IPS-20b (cell line): ENCODE measurements around the gene TRIM50.
"Not testable (repeated sequence)": the region's sequence is repeated elsewhere in the genome, so short reads cannot be mapped to it uniquely, and the experiment has no call there.

Experiments used
- H3K27ac ChIP-seq: one replicate; pipeline ENCODE4 v1.5.1; 2013; ENCODE audit warnings: low read length
- H3K27me3 ChIP-seq: 2 replicates; pipeline ENCODE4 v1.6.1; 2013; ENCODE audit warnings: mild to moderate bottlenecking, low read length, inconsistent platforms; ENCODE audit not compliant: insufficient read depth
- H3K36me3 ChIP-seq: 2 replicates; pipeline ENCODE4 v1.6.1; 2013; ENCODE audit warnings: low read depth, mild to moderate bottlenecking, inconsistent platforms, low read length, moderate library complexity; ENCODE audit not compliant: insufficient read depth
- H3K4me1 ChIP-seq: 2 replicates; pipeline ENCODE4 v1.6.1; 2013; ENCODE audit warnings: mild to moderate bottlenecking, control low read depth, inconsistent platforms, low read length, moderate library complexity; ENCODE audit not compliant: insufficient read depth
- H3K4me3 ChIP-seq: 2 replicates; pipeline ENCODE4 v1.5.1; 2013; ENCODE audit warnings: mild to moderate bottlenecking, low read length, inconsistent platforms
- H3K9ac ChIP-seq: 2 replicates; pipeline ENCODE4 v1.6.1; 2013; ENCODE audit warnings: low read depth, mild to moderate bottlenecking, inconsistent platforms, low read length, moderate library complexity
- H3K9me3 ChIP-seq: 2 replicates; pipeline ENCODE4 v1.6.1; 2013; ENCODE audit warnings: mild to moderate bottlenecking, low read depth, low read length, inconsistent platforms; ENCODE audit not compliant: insufficient read depth

Gene TRIM50

GRCh38 chr7:73325424-73325823 is 2.5 kb downstream of the TRIM50 start:
- H3K27ac ChIP-seq, H3K4me3 ChIP-seq, H3K4me1 ChIP-seq, H3K9me3 ChIP-seq, H3K27me3 ChIP-seq, H3K9ac ChIP-seq, H3K36me3 ChIP-seq: not testable (repeated sequence)

- not testable (repeated sequence) for H3K27ac ChIP-seq, H3K9me3 ChIP-seq, H3K9ac ChIP-seq, H3K4me1 ChIP-seq, H3K27me3 ChIP-seq, H3K36me3 ChIP-seq
- H3K4me3 ChIP-seq: peak overlapping the region; percentile 29; the same call in 1 of the 2 replicates
Measured at GRCh38 chr7:73324081-73324845, 3.6 kb downstream of the TRIM50 start.

GRCh38 chr7:73323434-73324080 is 4.3 kb downstream of the TRIM50 start:
- H3K27me3 ChIP-seq, H3K4me3 ChIP-seq, H3K4me1 ChIP-seq, H3K9me3 ChIP-seq, H3K27ac ChIP-seq, H3K9ac ChIP-seq, H3K36me3 ChIP-seq: not testable (repeated sequence)

- H3K4me1 ChIP-seq, H3K4me3 ChIP-seq, H3K36me3 ChIP-seq, H3K27ac ChIP-seq, H3K27me3 ChIP-seq, H3K9me3 ChIP-seq, H3K9ac ChIP-seq: not testable (repeated sequence)
Measured at GRCh38 chr7:73320009-73320408, 7.9 kb downstream of the TRIM50 start.

- not testable (repeated sequence) for H3K27me3 ChIP-seq, H3K27ac ChIP-seq, H3K36me3 ChIP-seq, H3K9ac ChIP-seq, H3K4me3 ChIP-seq, H3K9me3 ChIP-seq, H3K4me1 ChIP-seq
Measured at GRCh38 chr7:73319541-73319940, 8.3 kb downstream of the TRIM50 start.

GRCh38 chr7:73318656-73319204 is 9.2 kb downstream of the TRIM50 start:
- H3K27me3 ChIP-seq, H3K27ac ChIP-seq, H3K9me3 ChIP-seq, H3K4me3 ChIP-seq, H3K4me1 ChIP-seq, H3K9ac ChIP-seq, H3K36me3 ChIP-seq: not testable (repeated sequence)

- Histone ChIP-seq H3K4me1 (no peaks in the 10 kb centered on the region), H3K4me3 (no peak overlapping the region), H3K27me3 (no peaks in the 10 kb centered on the region), H3K27ac (no peak overlapping the region), H3K36me3 (no peaks in the 10 kb centered on the region), H3K9ac (no peak overlapping the region), H3K9me3 (no peaks in the 10 kb centered on the region)
Measured at GRCh38 chr7:73316521-73316920, 11.4 kb downstream of the TRIM50 start.

- H3K27ac ChIP-seq: no peak overlapping the region
- H3K4me3 ChIP-seq: no peak overlapping the region
- no peak overlapping the region for H3K9ac ChIP-seq
- H3K27me3 ChIP-seq: peaks cover 6% of the 10 kb centered on the region; the same call in 1 of the 2 replicates
- no peaks in the 10 kb centered on the region for H3K36me3 ChIP-seq
- no peaks in the 10 kb centered on the region for H3K9me3 ChIP-seq
- H3K4me1 ChIP-seq: no peaks in the 10 kb centered on the region
Measured at GRCh38 chr7:73314271-73314670, 13.6 kb downstream of the TRIM50 start.

GRCh38 chr7:73313521-73313906 is 14.4 kb downstream of the TRIM50 start:
- Histone ChIP-seq H3K27ac (no peak overlapping the region), H3K27me3 (peaks cover 8% of the 10 kb centered on the region; the same call in 1 of the 2 replicates), H3K36me3 (no peaks in the 10 kb centered on the region), H3K4me1 (no peaks in the 10 kb centered on the region), H3K4me3 (no peak overlapping the region), H3K9me3 (no peaks in the 10 kb centered on the region), H3K9ac (no peak overlapping the region)

GRCh38 chr7:73312831-73313520 is 14.9 kb downstream of the TRIM50 start:
- Histone ChIP-seq H3K4me3 (no peak overlapping the region), H3K27me3 (peaks cover 8% of the 10 kb centered on the region; the same call in 1 of the 2 replicates), H3K9me3 (no peaks in the 10 kb centered on the region), H3K36me3 (no peaks in the 10 kb centered on the region), H3K4me1 (no peaks in the 10 kb centered on the region), H3K9ac (no peak overlapping the region), H3K27ac (no peak overlapping the region)

GRCh38 chr7:73311421-73311820 is 16.5 kb downstream of the TRIM50 start:
- H3K9me3 ChIP-seq, H3K36me3 ChIP-seq, H3K4me1 ChIP-seq, H3K4me3 ChIP-seq, H3K27ac ChIP-seq, H3K27me3 ChIP-seq, H3K9ac ChIP-seq: not testable (repeated sequence)
